HCT116 (cell line): Measurements from ENCODE around the gene UBE2Q2. TPM values are rescaled to one million over a fixed set of nuclear protein-coding genes. Genes with fewer than 3 reads are reported as not detected.

Experiments
- ATAC-seq: fragments of 200-7000 bp; cut with Tn5 transposase; 2 replicates; pipeline ENCODE4 v1.9.1; 2020; ENCODE audit warnings: mild to moderate bottlenecking, moderate library complexity
- BruUV-seq: library from RNA; stranded (reverse); fragments of 400-500 nt; replicated peaks from 2 replicates; lab custom pipeline; 2021; lab: Mats Ljungman, UMichigan
- CTCF ChIA-PET: fragments of 300-600 bp; sonication (Branson Sonifier 250); formaldehyde crosslinking; loops from one replicate; lab custom pipeline; 2021; ENCODE audit warnings: antibody characterized with exemption; lab: Charles Lee
- POLR2A ChIA-PET: fragments of 300-600, 350-600 bp; sonication (Branson Sonifier 250); formaldehyde crosslinking; loops from one replicate; lab custom pipeline; 2021; ENCODE audit warnings: antibody characterized with exemption; lab: Charles Lee
- RAD21 ChIA-PET, 2 experiments: fragments of 300-600 bp; sonication (Branson Sonifier 250); formaldehyde crosslinking; loops; one replicate each; lab custom pipeline; 2023; ENCODE audit warnings: low total read pairs in 2 of 2; ENCODE audit not compliant: uncharacterized antibody in 2 of 2, unreplicated experiment in 2 of 2, low non-redundant PET in 1 of 2; lab: Charles Lee
- DNase-seq: peaks from one replicate; pipeline ENCODE4 v3.0.0-alpha.2; 2010; ENCODE audit warnings: low read depth, low spot score
- H2AFZ ChIP-seq: fragments of 200-600 bp; shearing (Covaris generic), sonication (generic); 2 replicates; pipeline ENCODE4 v1.6.1; 2017; ENCODE audit warnings: low read depth, mixed run types, mixed read lengths, antibody characterized with exemption, low read length; ENCODE audit not compliant: poor library complexity, severe bottlenecking
- H3K27ac ChIP-seq: 2 replicates; pipeline ENCODE4 v1.5.1; 2012; ENCODE audit warnings: low read depth, low read length
- H3K27me3 ChIP-seq: fragments of 200-600 bp; sonication (generic); 2 replicates; pipeline ENCODE4 v1.6.1; 2016; ENCODE audit warnings: mixed run types, low read length, mixed read lengths; ENCODE audit not compliant: insufficient read depth
- H3K36me3 ChIP-seq, 2 experiments: fragments of 200-500 bp in 1 of 2; fragments of 200-600 bp in 1 of 2; sonication (Bioruptor generic) in 1 of 2; sonication (generic) in 1 of 2; 2 replicates each; pipeline versions ENCODE4 v1.5.1 to v1.6.1; 2014 to 2016; ENCODE audit warnings: low read length in 2 of 2, inconsistent platforms in 1 of 2, mixed read lengths in 1 of 2, mixed run types in 1 of 2; ENCODE audit not compliant: insufficient read depth in 2 of 2, control insufficient read depth in 1 of 2
- H3K4me1 ChIP-seq, 2 experiments: fragments of 200-600 bp in 1 of 2; sonication (generic) in 1 of 2; 2 replicates each; pipeline versions ENCODE4 v1.5.1 to v1.6.1; 2012 to 2017; ENCODE audit warnings: low read length in 2 of 2, inconsistent platforms in 1 of 2, mild to moderate bottlenecking in 1 of 2, mixed read lengths in 1 of 2, mixed run types in 1 of 2, moderate library complexity in 1 of 2; ENCODE audit not compliant: insufficient read depth in 2 of 2, control insufficient read depth in 1 of 2
- H3K4me2 ChIP-seq: fragments of 200-600 bp; sonication (generic); 2 replicates; pipeline ENCODE4 v1.6.1; 2017; ENCODE audit warnings: mixed run types, low read length, mixed read lengths
- H3K4me3 ChIP-seq, 2 experiments: fragments of 200-600 bp in 1 of 2; sonication (generic) in 1 of 2; replicated peaks in 1 of 2; 2 replicates each; pipeline ENCODE4 v1.5.1; 2011 to 2016; ENCODE audit warnings: low read length in 2 of 2, control low read depth in 1 of 2, low read depth in 1 of 2, mild to moderate bottlenecking in 1 of 2, mixed read lengths in 1 of 2, mixed run types in 1 of 2
- H3K79me2 ChIP-seq: fragments of 200-600 bp; sonication (generic); 2 replicates; pipeline ENCODE4 v1.6.1; 2017; ENCODE audit warnings: mild to moderate bottlenecking, mixed run types, low read length, moderate library complexity, mixed read lengths; ENCODE audit not compliant: insufficient read depth
- H3K9ac ChIP-seq: fragments of 200-600 bp; sonication (generic); 2 replicates; pipeline ENCODE4 v1.6.1; 2016; ENCODE audit warnings: low read length, mixed read lengths
- H3K9me2 ChIP-seq: fragments of 200-600 bp; sonication (generic), shearing (Covaris generic); 2 replicates; pipeline ENCODE4 v1.6.1; 2017; ENCODE audit warnings: mixed run types, mild to moderate bottlenecking, moderate library complexity; ENCODE audit not compliant: insufficient read depth
- H3K9me3 ChIP-seq, 2 experiments: fragments of 200-500 bp in 1 of 2; fragments of 200-600 bp in 1 of 2; sonication (Bioruptor generic) in 1 of 2; sonication (generic) in 1 of 2; 2 replicates each; pipeline ENCODE4 v1.6.1; 2014 to 2017; ENCODE audit warnings: low read length in 2 of 2, mixed read lengths in 2 of 2, inconsistent platforms in 1 of 2, low read depth in 1 of 2, mild to moderate bottlenecking in 1 of 2, mixed run types in 1 of 2, moderate library complexity in 1 of 2; ENCODE audit not compliant: control insufficient read depth in 1 of 2, insufficient read depth in 1 of 2
- H4K20me1 ChIP-seq: fragments of 200-600 bp; sonication (generic), shearing (Covaris generic); 2 replicates; pipeline ENCODE4 v1.6.1; 2017; ENCODE audit warnings: mixed run types, mild to moderate bottlenecking, moderate library complexity; ENCODE audit not compliant: insufficient read depth
- ATF3 ChIP-seq: IDR thresholded peaks from 2 replicates; pipeline ENCODE4 v1.6.1; 2012
- CBX3 ChIP-seq: IDR thresholded peaks from 2 replicates; pipeline ENCODE4 v1.6.1; 2012; ENCODE audit warnings: low read depth
- EGR1 ChIP-seq: IDR thresholded peaks from 2 replicates; pipeline ENCODE4 v1.6.1; 2012; ENCODE audit warnings: low read depth
- ELF1 ChIP-seq: IDR thresholded peaks from 2 replicates; pipeline ENCODE4 v1.6.1; 2012; ENCODE audit warnings: low read depth, borderline replicate concordance
- EZH2phosphoT487 ChIP-seq: fragments of 200-600 bp; IDR thresholded peaks from 2 replicates; pipeline ENCODE4 v1.6.1; 2018; ENCODE audit warnings: antibody characterized with exemption, borderline replicate concordance
- JUND ChIP-seq: IDR thresholded peaks from 2 replicates; pipeline ENCODE4 v1.6.1; 2012
- REST ChIP-seq: IDR thresholded peaks from 2 replicates; pipeline ENCODE4 v1.6.1; 2012; ENCODE audit warnings: low read depth
- SIN3A ChIP-seq: IDR thresholded peaks from 2 replicates; pipeline ENCODE4 v1.6.1; 2012; ENCODE audit warnings: low read depth
- SP1 ChIP-seq: IDR thresholded peaks from 2 replicates; pipeline ENCODE4 v1.6.1; 2012; ENCODE audit warnings: low read depth
- SRF ChIP-seq: IDR thresholded peaks from 2 replicates; pipeline ENCODE4 v1.6.1; 2012; ENCODE audit warnings: low read depth
- YY1 ChIP-seq: IDR thresholded peaks from 2 replicates; pipeline ENCODE4 v1.6.1; 2011; ENCODE audit warnings: low read length, low read depth, moderate library complexity, mild to moderate bottlenecking; ENCODE audit not compliant: insufficient replicate concordance; ENCODE audit errors: extremely low read depth
- ZBTB33 ChIP-seq: IDR thresholded peaks from 2 replicates; pipeline ENCODE4 v1.6.1; 2011; ENCODE audit warnings: mild to moderate bottlenecking, low read length, moderate library complexity; ENCODE audit not compliant: insufficient replicate concordance; ENCODE audit errors: extremely low read depth
- ZNF274 ChIP-seq: fragments of 200-500 bp; sonication (Bioruptor generic); IDR thresholded peaks from 2 replicates; pipeline ENCODE4 v1.6.1; 2014; ENCODE audit warnings: mild to moderate bottlenecking, low read depth, low read length, inconsistent platforms
- intact Hi-C: fragments of 100-400 bp; cut with micrococcal nuclease; formaldehyde crosslinking; loops from 2 replicates; pipeline ENCODE4 v1.10.0; 2022
- total RNA-seq: library from RNA; stranded (reverse); gene quantifications from one replicate; pipeline ENCODE4 v1.2.1, GENCODE V29; 2021; ENCODE audit not compliant: unreplicated experiment

The UBE2Q2 gene
- total RNA-seq, 1 experiment from 2014 or later: 12.3 TPM

GRCh38 chr15:75810874-75811498 is 32.3 kb upstream of the UBE2Q2 start:
- H2AFZ ChIP-seq: no peak overlapping the region
- no peak for TF ChIP-seq SP1
- TF ChIP-seq SRF: no peak
- TF ChIP-seq CBX3: no peak
- TF ChIP-seq JUND: no peak
- no peak for TF ChIP-seq ZNF274
- no peak overlapping the region for H3K9ac ChIP-seq
- DNase-seq (no peak), ATAC-seq (no peak)
- H3K4me1 ChIP-seq: peaks cover 0 to 7% of the 10 kb centered on the region in 2 experiments; a peak in 2 of 4 replicates
- H3K27ac ChIP-seq: no peak overlapping the region
- no peaks in the 10 kb centered on the region for H3K36me3 ChIP-seq
- H3K4me2 ChIP-seq: no peak overlapping the region
- H3K4me3 ChIP-seq: no peak overlapping the region
- no peaks in the 10 kb centered on the region for H3K27me3 ChIP-seq
- H3K9me3 ChIP-seq: no peaks in the 10 kb centered on the region
- no TSS peak for BruUV-seq
- ChIA-PET POLR2A (no interaction called here), CTCF (interaction anchor here (0.9 to 3.3 kb wide), 11 partner anchors 10 to 340 kb away, joined by 3 to 88 read pairs (median 7); partner anchors contain the start of gene FBXO22), RAD21 (interaction anchor here (1.5 to 2.2 kb wide), 3 partner anchors 110 to 328 kb away, joined by 13 to 17 read pairs (median 14); no protein-coding TSS in a partner anchor)
- H4K20me1 ChIP-seq: no peaks in the 10 kb centered on the region
- intact Hi-C loops: loop anchor here (1.0 to 10.0 kb wide), 4 partner anchors 110 to 340 kb away; partner anchors contain the start of gene TMEM266
- H3K9me2 ChIP-seq: no peaks in the 10 kb centered on the region
- no peaks in the 10 kb centered on the region for H3K79me2 ChIP-seq

GRCh38 chr15:75811626-75812025 is 31.6 kb upstream of the UBE2Q2 start:
- peaks cover 0 to 7% of the 10 kb centered on the region in 2 experiments; a peak in 2 of 4 replicates for H3K4me1 ChIP-seq
- no peaks in the 10 kb centered on the region for H3K9me2 ChIP-seq
- POLR2A ChIA-PET: no interaction called here
- H3K27ac ChIP-seq: no peak overlapping the region
- no peaks in the 10 kb centered on the region for H3K27me3 ChIP-seq
- intact Hi-C loops: loop anchor here (10.0 kb wide), 1 partner anchor 243 kb away; the partner anchor contains the start of gene TMEM266
- no TSS peak for BruUV-seq
- no peaks in the 10 kb centered on the region for H3K36me3 ChIP-seq
- no peaks in the 10 kb centered on the region for H3K79me2 ChIP-seq
- H3K9me3 ChIP-seq: no peaks in the 10 kb centered on the region
- no peak overlapping the region for H3K9ac ChIP-seq
- H4K20me1 ChIP-seq: no peaks in the 10 kb centered on the region
- CTCF ChIA-PET: interaction anchor here (0.9 to 3.2 kb wide), 4 partner anchors 10 to 340 kb away, joined by 4 to 38 read pairs (median 8); no protein-coding TSS in a partner anchor
- no peak overlapping the region for H3K4me3 ChIP-seq
- RAD21 ChIA-PET: no interaction called here
- ATAC-seq: no peak
- no peak overlapping the region for H3K4me2 ChIP-seq
- DNase-seq: no peak
- H2AFZ ChIP-seq: no peak overlapping the region
- TF ChIP-seq ZNF274: no peak
- no peak for TF ChIP-seq REST
- no peak for TF ChIP-seq YY1
- TF ChIP-seq ZBTB33: no peak
- no peak for TF ChIP-seq EZH2phosphoT487
- no peak for TF ChIP-seq ATF3
- no peak for TF ChIP-seq EGR1
- no peak for TF ChIP-seq ELF1
- no peak for TF ChIP-seq CBX3
- TF ChIP-seq SP1: no peak
- no peak for TF ChIP-seq SIN3A
